Neural progenitor cell (in vitro differentiated cells): ENCODE results near the gene ZCCHC13. TPM values are rescaled to one million over a fixed set of nuclear protein-coding genes. Genes with fewer than 3 reads are reported as not detected.

Source experiments
- DNase-seq: peaks from one replicate; pipeline ENCODE4 v3.0.0-alpha.2; 2016; ENCODE audit warnings: low spot score
- H2AFZ ChIP-seq: fragments of 200-600 bp; sonication (generic); replicated peaks from 2 replicates; pipeline ENCODE4 v1.6.1; 2016; ENCODE audit warnings: antibody characterized with exemption
- H3F3A ChIP-seq: fragments of 200-600 bp; sonication (generic); 2 replicates; pipeline ENCODE4 v1.6.1; 2016; ENCODE audit warnings: antibody characterized with exemption, low read depth
- H3K27ac ChIP-seq: fragments of 200-600 bp; sonication (generic); 2 replicates; pipeline ENCODE4 v1.5.1; 2016; ENCODE audit warnings: mild to moderate bottlenecking
- H3K27me3 ChIP-seq: fragments of 200-600 bp; sonication (generic); 2 replicates; pipeline ENCODE4 v1.6.1; 2016; ENCODE audit warnings: mild to moderate bottlenecking, moderate library complexity
- H3K36me3 ChIP-seq: fragments of 200-600 bp; sonication (generic); 2 replicates; pipeline ENCODE4 v1.5.1; 2016
- H3K4me1 ChIP-seq: fragments of 200-600 bp; sonication (generic); 2 replicates; pipeline ENCODE4 v1.6.1; 2016; ENCODE audit warnings: mixed run types
- H3K4me2 ChIP-seq: fragments of 200-600 bp; sonication (generic); 2 replicates; pipeline ENCODE4 v1.6.1; 2016
- H3K4me3 ChIP-seq: fragments of 200-600 bp; sonication (generic); 2 replicates; pipeline ENCODE4 v1.5.1; 2016
- H3K79me2 ChIP-seq: fragments of 200-600 bp; sonication (generic); 2 replicates; pipeline ENCODE4 v1.6.1; 2016; ENCODE audit warnings: low read depth
- H3K9ac ChIP-seq: fragments of 200-600 bp; sonication (generic); 2 replicates; pipeline ENCODE4 v1.6.1; 2016
- H3K9me3 ChIP-seq: fragments of 200-600 bp; sonication (generic); 2 replicates; pipeline ENCODE4 v1.5.1; 2016; ENCODE audit warnings: low read depth
- H4K20me1 ChIP-seq: fragments of 200-600 bp; sonication (generic); 2 replicates; pipeline ENCODE4 v1.6.1; 2016; ENCODE audit warnings: low read depth
- H3K27ac Mint-ChIP-seq: 3 replicates; pipeline ENCODE4 v1.8.0; 2021; ENCODE audit warnings: mixed read lengths
- H3K27me3 Mint-ChIP-seq: 2 replicates; pipeline ENCODE4 v1.8.0; 2022; ENCODE audit warnings: low read depth, mild to moderate bottlenecking, inconsistent platforms, moderate library complexity, mixed read lengths; ENCODE audit not compliant: insufficient read depth
- H3K36me3 Mint-ChIP-seq: 3 replicates; pipeline ENCODE4 v1.8.0; 2021; ENCODE audit warnings: mixed read lengths
- H3K4me1 Mint-ChIP-seq: 3 replicates; pipeline ENCODE4 v1.8.0; 2021; ENCODE audit warnings: mixed read lengths
- H3K4me3 Mint-ChIP-seq: 3 replicates; pipeline ENCODE4 v1.8.0; 2021; ENCODE audit warnings: mild to moderate bottlenecking, moderate library complexity, mixed read lengths
- H3K9me3 Mint-ChIP-seq: 3 replicates; pipeline ENCODE4 v1.8.0; 2020; ENCODE audit warnings: mixed read lengths
- CTCF ChIP-seq: fragments of 200-600 bp; sonication (generic); IDR thresholded peaks from 2 replicates; pipeline ENCODE4 v1.5.1; 2017; ENCODE audit warnings: antibody characterized with exemption, mild to moderate bottlenecking
- EZH2 ChIP-seq: fragments of 200-600 bp; sonication (generic); IDR thresholded peaks from 2 replicates; pipeline ENCODE4 v1.6.1; 2017; ENCODE audit warnings: antibody characterized with exemption, mild to moderate bottlenecking, moderate library complexity
- EZH2phosphoT487 ChIP-seq: fragments of 200-600 bp; sonication (generic); IDR thresholded peaks from 2 replicates; pipeline ENCODE4 v1.6.1; 2017; ENCODE audit warnings: antibody characterized with exemption
- total RNA-seq: library from RNA; depleted of rRNA; stranded (reverse); fragments of >200 nt; gene quantifications from 2 replicates; pipeline ENCODE4 v1.2.3, GENCODE V29; 2015; ENCODE audit warnings: low replicate concordance

ZCCHC13 gene
- total RNA-seq, 1 donor from 2014 or later, result not detected

DNA sequence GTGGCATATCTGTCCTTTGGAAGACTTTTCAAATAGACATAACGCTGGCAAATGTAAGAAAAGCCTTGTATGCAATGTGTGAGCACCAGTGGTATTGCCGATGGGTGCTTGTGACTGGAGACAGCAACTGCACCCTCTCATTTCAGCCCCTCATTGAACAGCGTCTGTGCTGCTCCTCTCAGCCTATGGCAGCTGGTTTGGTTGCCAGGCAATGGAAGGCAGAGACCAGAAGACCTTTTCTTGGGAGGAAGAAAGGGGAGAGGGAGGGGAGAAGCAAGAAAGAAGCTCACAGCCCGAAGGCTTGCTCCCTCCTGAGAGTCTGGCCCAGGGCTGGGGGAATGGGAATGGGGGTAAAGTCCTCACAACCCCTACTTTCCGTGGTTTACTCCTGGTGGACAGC, 20.2 kb downstream of the ZCCHC13 start:
- no peak for DNase-seq
- H3K27ac Mint-ChIP-seq, result peak overlapping the region; percentile 96
- peaks cover 34% of the 10 kb centered on the region for H3K4me1 Mint-ChIP-seq
- peaks cover 7% of the 10 kb centered on the region for H3F3A ChIP-seq
- no peaks in the 10 kb centered on the region for H3K36me3 ChIP-seq
- no peaks in the 10 kb centered on the region for H4K20me1 ChIP-seq
- H3K27ac ChIP-seq, result no peak overlapping the region
- TF ChIP-seq CTCF, result no peak
- no peak for TF ChIP-seq EZH2
- TF ChIP-seq EZH2phosphoT487, result no peak
- H2AFZ ChIP-seq, result no peak overlapping the region
- H3K4me1 ChIP-seq, result no peaks in the 10 kb centered on the region
- no peaks in the 10 kb centered on the region for H3K9me3 ChIP-seq
- H3K4me2 ChIP-seq, result no peak overlapping the region
- H3K9me3 Mint-ChIP-seq, result peaks cover 7% of the 10 kb centered on the region
- H3K4me3 ChIP-seq, result no peak overlapping the region
- H3K36me3 Mint-ChIP-seq, result no peaks in the 10 kb centered on the region
- no peak overlapping the region for H3K4me3 Mint-ChIP-seq
- H3K79me2 ChIP-seq, result no peaks in the 10 kb centered on the region
- H3K27me3 ChIP-seq, result no peaks in the 10 kb centered on the region
- no peak overlapping the region for H3K9ac ChIP-seq
- peaks cover 2% of the 10 kb centered on the region for H3K27me3 Mint-ChIP-seq

GRCh38 chrX:74325130-74326059, 21.4 kb downstream of the ZCCHC13 start:
- H3K4me3 ChIP-seq, result no peak overlapping the region
- H3F3A ChIP-seq, result peaks cover 7% of the 10 kb centered on the region
- H3K27ac ChIP-seq, result no peak overlapping the region
- H3K27ac Mint-ChIP-seq, result peak overlapping the region; percentile 96
- TF ChIP-seq CTCF (peak; percentile 15), EZH2phosphoT487 (no peak)
- H3K9me3 ChIP-seq, result no peaks in the 10 kb centered on the region
- DNase-seq, result peak; percentile 34
- peaks cover 34% of the 10 kb centered on the region for H3K4me1 Mint-ChIP-seq
- H2AFZ ChIP-seq, result no peak overlapping the region
- no peaks in the 10 kb centered on the region for H3K4me1 ChIP-seq
- H3K9me3 Mint-ChIP-seq, result peaks cover 4% of the 10 kb centered on the region
- H4K20me1 ChIP-seq, result no peaks in the 10 kb centered on the region
- no peaks in the 10 kb centered on the region for H3K79me2 ChIP-seq
- peak overlapping the region; percentile 73 for H3K4me3 Mint-ChIP-seq
- no peaks in the 10 kb centered on the region for H3K36me3 Mint-ChIP-seq
- H3K36me3 ChIP-seq, result no peaks in the 10 kb centered on the region
- no peaks in the 10 kb centered on the region for H3K27me3 ChIP-seq
- no peak overlapping the region for H3K4me2 ChIP-seq
- peaks cover 2% of the 10 kb centered on the region for H3K27me3 Mint-ChIP-seq
- no peak overlapping the region for H3K9ac ChIP-seq

DNA sequence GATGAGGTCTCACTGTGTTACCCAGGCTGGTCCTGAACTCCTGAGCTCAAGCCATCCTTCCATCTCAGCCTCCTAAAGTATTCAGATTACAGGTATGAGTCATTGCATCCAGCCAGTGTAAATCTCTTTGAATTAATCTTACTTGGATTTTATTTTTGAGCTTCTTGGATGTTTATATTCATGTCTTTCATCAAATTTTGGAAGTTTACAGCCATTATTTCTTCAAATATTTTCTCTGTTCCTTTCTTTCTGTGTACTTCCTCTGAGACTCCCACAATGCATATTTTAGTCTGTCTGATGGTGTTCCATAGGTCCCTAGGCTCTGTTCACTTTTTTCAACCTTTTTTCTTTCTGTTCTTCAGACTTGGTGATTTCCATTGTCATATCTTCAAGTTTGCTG, 34.9 kb downstream of the ZCCHC13 start:
- no peaks in the 10 kb centered on the region for H3K4me1 ChIP-seq
- H3K36me3 Mint-ChIP-seq, result no peaks in the 10 kb centered on the region
- peaks cover 22% of the 10 kb centered on the region for H3K9me3 Mint-ChIP-seq
- H3K27me3 ChIP-seq, result no peaks in the 10 kb centered on the region
- peaks cover 10% of the 10 kb centered on the region for H3K4me1 Mint-ChIP-seq
- H3K4me3 Mint-ChIP-seq, result no peak overlapping the region
- H3K9me3 ChIP-seq, result no peaks in the 10 kb centered on the region
- TF ChIP-seq EZH2 (no peak), CTCF (no peak), EZH2phosphoT487 (no peak)
- H3K79me2 ChIP-seq, result no peaks in the 10 kb centered on the region
- peaks cover 4% of the 10 kb centered on the region for H3K27me3 Mint-ChIP-seq
- H3K27ac ChIP-seq, result no peak overlapping the region
- DNase-seq, result no peak
- no peak overlapping the region for H3K9ac ChIP-seq
- no peak overlapping the region for H2AFZ ChIP-seq
- no peaks in the 10 kb centered on the region for H3K36me3 ChIP-seq
- no peak overlapping the region for H3K4me2 ChIP-seq
- H3K4me3 ChIP-seq, result no peak overlapping the region
- no peaks in the 10 kb centered on the region for H4K20me1 ChIP-seq
- H3K27ac Mint-ChIP-seq, result no peak overlapping the region
- H3F3A ChIP-seq, result no peaks in the 10 kb centered on the region
